Activated CD4-positive, alpha-beta T cell treated with anti-CD3 and anti-CD28 coated beads for 4 hours (primary cell): ENCODE results near the gene TRIM6.
"Not testable (repeated sequence)": the region's sequence is repeated elsewhere in the genome, so short reads cannot be mapped to it uniquely, and the experiment has no call there.

ENCODE experiments used
- DNase-seq, 2 donors: peaks; one replicate each; pipeline ENCODE4 v3.0.0-alpha.2; 2020

Gene TRIM6, protein sequence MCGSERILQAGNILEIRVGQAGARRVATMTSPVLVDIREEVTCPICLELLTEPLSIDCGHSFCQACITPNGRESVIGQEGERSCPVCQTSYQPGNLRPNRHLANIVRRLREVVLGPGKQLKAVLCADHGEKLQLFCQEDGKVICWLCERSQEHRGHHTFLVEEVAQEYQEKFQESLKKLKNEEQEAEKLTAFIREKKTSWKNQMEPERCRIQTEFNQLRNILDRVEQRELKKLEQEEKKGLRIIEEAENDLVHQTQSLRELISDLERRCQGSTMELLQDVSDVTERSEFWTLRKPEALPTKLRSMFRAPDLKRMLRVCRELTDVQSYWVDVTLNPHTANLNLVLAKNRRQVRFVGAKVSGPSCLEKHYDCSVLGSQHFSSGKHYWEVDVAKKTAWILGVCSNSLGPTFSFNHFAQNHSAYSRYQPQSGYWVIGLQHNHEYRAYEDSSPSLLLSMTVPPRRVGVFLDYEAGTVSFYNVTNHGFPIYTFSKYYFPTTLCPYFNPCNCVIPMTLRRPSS

GRCh38 chr11:5596607-5597201 lies at the start of gene TRIM6:
Gene TRIM6, plus strand, starts transcription at chr11:5596637. Its CDS starts 261 bp downstream, at chr11:5596898.
- DNase-seq = no peak

GRCh38 chr11:5547982-5548381 lies 48.5 kb upstream of the TRIM6 start:
- DNase-seq = no peak

DNA sequence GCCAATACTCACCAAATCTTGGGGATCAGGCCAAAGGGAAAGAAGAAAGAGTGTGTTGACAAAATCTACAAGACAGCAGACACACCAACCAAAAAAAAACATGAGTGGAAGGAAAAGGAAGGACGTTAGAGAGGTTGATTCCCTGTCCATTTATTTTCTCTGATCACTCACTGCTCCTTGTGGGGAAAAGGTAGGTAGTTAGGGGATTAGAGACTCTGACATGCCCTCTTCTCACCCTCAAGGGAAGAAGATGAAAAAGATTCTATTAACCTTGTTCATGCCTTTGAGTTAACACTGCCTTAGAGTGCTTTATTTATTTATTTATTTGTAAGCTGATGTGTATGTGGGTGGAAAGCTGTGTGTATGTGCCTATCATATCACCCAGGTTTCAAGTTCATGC lies 48.0 kb upstream of the TRIM6 start, which contains the start of gene OR52H1:
TSS of gene OR52H1 (minus strand) at position 101 of the 400 bp plus-strand sequence. CDS start 3,035 bp downstream, outside the sequence.
- DNase-seq = no peak

- DNase-seq = no peak
Measured at GRCh38 chr11:5550440-5551095, 45.9 kb upstream of the TRIM6 start.

- DNase-seq = no peak
Measured at GRCh38 chr11:5553343-5553742, 43.1 kb upstream of the TRIM6 start.

- no peak for DNase-seq
Measured at GRCh38 chr11:5556596-5557188, 39.7 kb upstream of the TRIM6 start.

- DNase-seq = no peak
Measured at GRCh38 chr11:5557751-5558150, 38.7 kb upstream of the TRIM6 start.

DNA sequence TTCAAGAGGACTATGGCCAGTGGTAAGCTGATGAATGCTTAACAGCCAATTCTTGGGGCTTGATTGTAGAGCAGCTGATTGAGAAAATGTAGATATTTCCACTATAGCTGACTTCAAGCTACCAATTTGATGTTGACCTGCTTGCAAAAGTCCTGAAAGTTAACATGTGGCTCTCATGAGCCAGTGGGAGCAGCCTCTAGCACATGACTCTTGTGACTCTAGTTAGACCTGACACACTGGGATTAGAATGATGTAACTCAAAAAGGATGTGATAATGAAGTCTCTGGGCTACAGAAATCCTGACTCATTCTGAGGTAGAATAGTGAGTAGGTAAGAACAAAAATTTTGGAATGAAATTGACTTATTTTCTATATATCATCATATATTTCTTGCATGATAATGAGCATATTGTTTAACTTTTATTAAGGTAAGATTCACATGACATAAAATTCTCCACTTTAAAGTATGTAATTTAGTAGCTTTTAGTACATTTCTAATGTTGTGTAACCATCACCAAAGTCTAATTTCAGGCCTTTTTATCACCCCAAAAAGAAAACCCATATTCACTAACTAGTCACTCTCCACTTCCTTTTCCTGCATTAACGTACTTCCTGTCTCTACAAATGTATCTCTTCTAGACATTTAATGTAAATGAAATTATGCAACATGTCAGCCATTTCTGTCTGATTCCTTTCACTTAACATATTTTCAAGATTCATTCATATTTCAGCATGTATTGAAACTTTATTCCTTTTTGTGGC lies 32.0 kb upstream of the TRIM6 start:
- DNase-seq = no peak

DNA sequence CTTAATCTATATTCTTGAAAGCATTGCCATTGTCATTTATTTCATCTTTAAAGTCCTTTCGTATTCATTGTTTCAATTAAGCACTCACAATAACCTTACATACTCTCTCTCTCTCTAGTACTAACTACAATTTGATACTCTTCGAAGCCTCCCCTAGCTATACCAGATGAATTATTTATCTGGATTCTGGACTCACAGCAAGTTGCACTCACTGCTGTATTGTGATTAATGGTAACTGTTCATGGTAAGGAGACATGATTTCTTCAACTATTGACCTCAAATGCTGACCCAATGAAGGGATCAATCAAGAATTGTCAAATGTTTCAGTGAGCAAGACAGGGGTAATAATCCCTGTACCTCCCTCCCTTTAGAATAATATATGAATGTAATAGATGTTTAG lies 21.8 kb upstream of the TRIM6 start:
- DNase-seq = no peak

DNA sequence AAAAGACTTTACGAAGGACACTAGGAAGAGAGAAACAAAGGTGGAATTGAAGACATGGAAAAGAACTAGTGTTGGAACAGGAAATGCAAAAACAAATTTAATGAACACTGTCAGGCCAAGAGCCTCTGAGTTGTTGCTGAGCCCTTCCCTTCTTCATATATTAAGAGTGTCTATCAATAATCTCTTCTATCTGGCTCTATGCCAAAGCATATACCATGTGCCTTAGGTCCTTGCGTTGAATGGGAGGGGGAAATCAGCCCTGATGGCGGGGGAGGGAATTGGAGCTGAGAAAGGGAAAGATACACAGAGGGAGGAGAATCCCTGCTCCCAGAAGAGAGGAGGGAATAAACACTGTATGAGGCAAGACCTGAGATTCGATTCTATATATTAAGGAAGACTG lies 21.3 kb upstream of the TRIM6 start:
- no peak for DNase-seq

- DNase-seq = no peak
Measured at GRCh38 chr11:5577101-5577500, 19.3 kb upstream of the TRIM6 start.

DNA sequence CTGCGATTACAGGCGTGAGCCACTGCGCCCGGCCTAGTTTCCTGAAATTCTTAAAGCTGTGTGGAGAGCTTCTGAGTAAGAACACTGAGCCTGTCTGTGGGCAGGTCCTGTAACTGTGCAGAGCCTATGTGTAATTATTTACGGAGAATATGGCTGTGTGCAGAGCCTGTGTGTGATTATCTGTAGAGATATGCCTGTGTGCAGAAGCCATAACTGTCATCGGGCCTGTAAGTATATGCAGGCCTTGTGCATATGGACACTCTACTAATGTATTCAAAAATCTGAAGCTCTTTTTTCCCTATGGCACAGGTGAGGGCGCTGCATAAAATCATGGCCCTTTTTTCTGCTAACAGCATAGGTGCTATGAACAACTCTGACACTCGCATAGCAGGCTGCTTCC lies 15.9 kb upstream of the TRIM6 start, which contains the start of gene OR52B6:
TSS of gene OR52B6 (plus strand) at position 301 of the 400 bp plus-strand sequence. CDS start at position 301, 0 bp downstream.
- no peak for DNase-seq

- DNase-seq = no peak
Measured at GRCh38 chr11:5581014-5581413, 15.4 kb upstream of the TRIM6 start.

DNA sequence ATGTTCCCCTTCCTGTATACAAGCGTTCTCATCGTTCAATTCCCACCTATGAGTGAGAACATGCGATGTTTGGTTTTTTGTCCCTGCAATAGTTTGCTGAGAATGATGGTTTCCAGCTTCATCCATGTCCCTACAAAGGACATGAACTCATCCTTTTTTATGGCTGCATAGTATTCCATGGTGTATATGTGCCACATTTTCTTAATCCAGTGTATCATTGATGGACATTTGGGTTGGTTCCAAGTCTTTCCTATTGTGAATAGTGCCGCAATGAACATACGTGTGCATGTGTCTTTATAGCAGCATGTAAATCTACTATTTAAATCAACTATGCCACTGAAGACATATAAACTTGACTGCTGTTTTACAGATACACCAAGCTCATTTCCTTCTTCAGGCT lies 12.0 kb upstream of the TRIM6 start:
- not testable (repeated sequence) for DNase-seq

GRCh38 chr11:5589906-5590305 lies 6.5 kb upstream of the TRIM6 start:
- DNase-seq = not testable (repeated sequence)

DNA sequence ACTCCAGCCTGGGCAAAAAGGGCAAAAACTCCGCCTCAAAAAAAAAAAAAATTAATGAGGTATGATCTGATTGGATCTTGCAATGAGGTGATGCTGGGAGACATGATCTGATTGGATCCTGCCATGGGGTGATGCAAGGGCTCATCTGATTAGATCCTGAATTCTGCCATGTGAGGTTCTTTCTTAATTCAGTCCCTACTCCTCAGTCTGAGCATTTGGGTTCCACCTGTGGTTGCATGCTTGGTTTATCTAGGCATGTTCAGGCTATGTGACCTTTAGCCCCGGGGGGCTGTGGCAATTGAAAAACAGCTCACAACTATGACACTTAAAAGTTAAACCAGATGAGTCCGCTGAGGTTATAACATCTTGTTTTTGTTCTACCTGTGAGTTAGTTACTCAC lies 4.8 kb upstream of the TRIM6 start:
- DNase-seq = no peak

GRCh38 chr11:5592615-5593014 lies 3.8 kb upstream of the TRIM6 start:
- DNase-seq = no peak

- DNase-seq = no peak
Measured at GRCh38 chr11:5593146-5593545, 3.3 kb upstream of the TRIM6 start.

- no peak for DNase-seq
Measured at GRCh38 chr11:5597953-5598352, 1.5 kb downstream of the TRIM6 start.

DNA sequence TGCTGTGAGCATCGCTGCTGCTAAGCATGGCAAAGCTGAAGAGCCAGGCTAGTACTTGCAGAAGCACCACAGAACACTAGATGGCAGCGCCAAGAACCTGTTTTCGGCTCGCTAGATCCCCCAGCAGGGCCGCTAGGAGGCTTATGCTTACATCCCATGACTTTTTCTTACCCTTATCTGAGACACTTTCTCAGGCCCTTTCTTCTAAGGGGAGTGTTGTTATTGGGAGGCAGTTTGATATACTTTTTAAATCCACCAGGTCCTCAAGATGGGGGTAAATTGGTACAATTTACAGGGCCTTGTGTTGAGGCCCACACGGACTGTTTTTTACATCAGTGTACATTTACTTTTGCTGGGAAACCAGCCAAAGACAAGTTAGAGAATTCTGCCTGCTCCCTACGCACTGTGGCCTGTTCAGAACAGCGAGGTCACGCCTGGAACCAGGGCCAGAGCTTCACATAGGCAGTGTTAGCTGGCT lies 4.0 kb downstream of the TRIM6 start:
- peak; percentile 48 to 51 for DNase-seq

- DNase-seq = not testable (repeated sequence)
Measured at GRCh38 chr11:5602791-5603190, 6.4 kb downstream of the TRIM6 start.

DNA sequence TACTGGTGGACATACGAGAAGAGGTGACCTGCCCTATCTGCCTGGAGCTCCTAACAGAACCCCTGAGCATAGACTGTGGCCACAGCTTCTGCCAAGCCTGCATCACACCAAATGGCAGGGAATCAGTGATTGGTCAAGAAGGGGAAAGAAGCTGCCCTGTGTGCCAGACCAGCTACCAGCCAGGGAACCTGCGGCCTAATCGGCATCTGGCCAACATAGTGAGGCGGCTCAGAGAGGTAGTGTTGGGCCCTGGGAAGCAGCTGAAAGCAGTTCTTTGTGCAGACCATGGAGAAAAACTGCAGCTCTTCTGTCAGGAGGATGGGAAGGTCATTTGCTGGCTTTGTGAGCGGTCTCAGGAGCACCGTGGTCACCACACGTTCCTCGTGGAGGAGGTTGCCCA lies 6.9 kb downstream of the TRIM6 start:
- no peak for DNase-seq
